SHP77 treated with DMSO at 0.1 percent for 48 hours (cell line): ENCODE measurements around the gene AGAP1.

Source experiments
- DNase-seq: peaks from one replicate; lab custom pipeline; 2025; lab: John Stamatoyannopoulos, UW

Gene AGAP1

DNA sequence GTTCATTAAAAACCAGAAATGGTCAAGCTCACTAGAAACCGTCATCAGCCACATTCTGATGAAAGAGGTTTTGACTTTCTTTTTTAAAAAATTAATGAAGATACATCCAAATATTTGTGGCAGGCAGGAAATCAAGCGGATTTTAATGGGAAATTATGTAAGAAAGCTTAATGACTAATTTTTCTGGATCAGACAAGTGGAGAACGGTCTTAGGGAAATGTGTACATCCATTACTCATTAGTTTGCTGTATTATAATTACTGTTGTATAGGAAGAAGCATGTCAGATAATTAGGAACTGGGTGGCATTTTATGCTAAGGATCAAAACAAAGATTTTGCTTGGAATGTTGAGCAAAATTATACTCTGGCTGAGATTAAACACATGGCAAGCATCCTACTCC, 39.4 kb downstream of the AGAP1 start:
- no peak for DNase-seq

DNA sequence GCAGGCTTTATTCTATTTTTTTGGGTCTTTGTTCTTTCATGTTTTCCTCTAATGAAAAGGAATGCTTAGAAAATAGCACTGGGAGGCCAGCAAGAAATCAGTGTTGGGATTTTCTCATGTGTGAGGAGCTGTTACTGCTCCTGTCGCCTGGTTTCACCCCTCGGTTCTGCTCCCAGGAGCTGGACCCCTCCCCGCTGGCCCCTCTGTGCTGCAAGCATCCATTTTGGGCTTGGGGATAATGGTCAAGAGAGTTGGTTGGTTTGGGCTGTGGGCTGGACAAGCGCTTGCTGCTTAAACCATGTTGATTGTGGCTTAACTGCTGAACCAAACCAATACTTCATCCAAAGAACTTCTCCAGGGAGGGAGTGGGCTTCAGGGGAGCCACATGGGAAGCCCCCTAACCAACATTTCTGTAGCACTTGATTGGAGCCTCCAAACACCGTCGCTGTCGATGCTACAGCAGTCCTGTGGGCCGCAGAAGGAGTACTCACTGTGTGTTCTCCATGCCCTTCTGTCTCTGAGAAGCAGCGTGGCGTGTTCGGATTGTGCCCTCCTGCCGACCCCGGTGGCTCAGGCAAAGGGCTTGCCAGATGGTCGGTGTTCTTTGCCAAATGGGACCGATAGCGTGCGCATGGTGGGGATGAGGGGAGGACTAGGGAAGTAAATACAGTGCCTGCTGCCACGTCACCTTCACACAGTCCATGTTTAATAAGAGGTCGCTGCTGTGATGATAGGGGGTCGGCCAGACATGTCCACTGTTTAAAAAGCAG, 40.0 kb downstream of the AGAP1 start:
- no peak for DNase-seq

DNA sequence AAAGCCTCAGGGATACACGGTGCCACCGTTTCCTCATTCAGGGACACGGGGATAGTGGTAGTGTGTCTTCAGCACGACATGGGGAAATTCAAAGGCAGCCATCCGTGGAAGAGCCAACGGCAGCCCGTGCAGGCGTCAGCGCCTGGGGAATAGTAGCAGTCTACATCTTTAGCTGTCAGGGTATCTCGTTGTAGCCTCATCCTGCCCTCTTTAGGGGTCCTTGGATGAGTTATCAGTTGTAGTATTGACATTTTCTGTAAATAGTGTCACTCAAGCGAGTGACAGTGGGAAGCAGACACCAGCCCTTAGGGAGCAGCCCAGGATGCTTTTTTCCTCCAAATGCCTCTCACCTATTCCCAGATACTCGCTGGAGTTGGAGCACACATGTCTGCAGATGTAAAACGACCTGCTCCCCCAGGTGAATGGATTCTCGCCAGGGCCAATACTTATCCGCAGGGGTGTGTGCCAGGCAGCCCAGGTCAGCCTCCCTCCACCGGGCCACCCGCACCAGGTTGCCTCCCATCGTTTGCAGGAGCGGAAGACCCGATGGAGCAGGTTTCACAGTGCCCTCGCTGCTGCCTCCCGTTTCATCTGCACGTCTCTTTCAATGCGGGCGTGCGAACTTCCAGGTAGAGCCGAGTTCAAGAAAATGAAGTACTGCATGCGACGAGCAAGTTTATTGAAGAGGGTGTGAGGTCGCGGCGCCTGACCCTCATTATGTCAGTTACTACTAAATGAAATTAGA, 41.0 kb downstream of the AGAP1 start:
- DNase-seq: no peak

DNA sequence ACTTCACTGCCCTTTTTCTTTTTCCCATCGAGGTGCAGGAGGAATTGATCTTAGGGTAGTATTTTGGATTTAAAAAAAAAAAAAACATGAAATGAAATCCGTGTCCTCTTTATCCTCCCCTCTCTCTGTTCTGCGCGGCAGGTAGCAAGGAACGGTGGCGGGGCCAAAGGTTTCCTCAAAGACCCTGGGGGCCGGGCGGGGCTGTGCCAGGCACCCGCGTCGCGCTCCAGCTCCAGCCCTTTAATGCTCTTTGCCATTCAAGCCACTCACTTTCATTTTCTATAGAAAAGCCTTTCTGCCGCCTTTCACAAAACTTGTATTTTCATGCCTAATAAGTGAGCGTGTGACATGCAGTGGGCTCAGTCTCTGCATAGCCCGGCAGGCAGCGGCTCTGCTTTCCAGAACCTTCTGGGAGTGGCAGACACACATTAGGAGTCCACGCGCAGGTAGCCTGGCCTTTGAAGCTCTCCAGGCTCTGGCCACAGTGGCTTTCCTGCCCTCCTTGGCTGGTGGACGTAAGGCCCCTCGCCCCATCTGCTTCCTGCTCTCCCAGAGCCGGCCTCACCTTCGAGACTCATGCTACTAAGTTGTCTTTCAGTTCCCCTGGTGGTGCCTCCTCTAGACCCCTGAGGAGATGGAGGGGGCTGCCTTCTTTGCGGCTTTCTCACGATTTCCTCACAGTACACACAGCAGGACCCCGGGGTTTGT, 41.7 kb downstream of the AGAP1 start:
- no peak for DNase-seq

GRCh38 chr2:235536711-235537110, 42.9 kb downstream of the AGAP1 start:
- no peak for DNase-seq

GRCh38 chr2:235537186-235537585, 43.3 kb downstream of the AGAP1 start:
- DNase-seq: no peak

GRCh38 chr2:235537587-235537986, 43.7 kb downstream of the AGAP1 start:
- DNase-seq: no peak

- no peak for DNase-seq
Observed at GRCh38 chr2:235538144-235538639, 44.3 kb downstream of the AGAP1 start.

DNA sequence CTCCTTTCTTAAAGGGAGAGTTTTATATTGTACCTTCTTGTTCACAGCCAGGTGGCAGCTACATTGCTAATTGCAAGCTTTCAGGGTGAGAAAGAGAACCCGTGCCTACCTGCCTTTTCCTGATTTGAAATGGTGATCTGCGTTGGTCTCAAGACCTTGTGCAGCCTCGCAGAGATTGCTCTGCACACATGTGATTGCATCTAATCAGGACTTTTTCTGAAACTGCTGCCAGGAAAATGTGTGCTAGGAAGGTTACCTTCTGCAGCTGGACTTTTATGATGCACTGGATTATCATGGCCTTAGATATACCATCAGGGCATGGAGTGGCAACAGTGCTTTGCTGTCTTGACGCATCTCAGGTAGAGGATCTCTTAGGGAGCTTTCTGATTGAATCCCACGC, 45.1 kb downstream of the AGAP1 start:
- no peak for DNase-seq

DNA sequence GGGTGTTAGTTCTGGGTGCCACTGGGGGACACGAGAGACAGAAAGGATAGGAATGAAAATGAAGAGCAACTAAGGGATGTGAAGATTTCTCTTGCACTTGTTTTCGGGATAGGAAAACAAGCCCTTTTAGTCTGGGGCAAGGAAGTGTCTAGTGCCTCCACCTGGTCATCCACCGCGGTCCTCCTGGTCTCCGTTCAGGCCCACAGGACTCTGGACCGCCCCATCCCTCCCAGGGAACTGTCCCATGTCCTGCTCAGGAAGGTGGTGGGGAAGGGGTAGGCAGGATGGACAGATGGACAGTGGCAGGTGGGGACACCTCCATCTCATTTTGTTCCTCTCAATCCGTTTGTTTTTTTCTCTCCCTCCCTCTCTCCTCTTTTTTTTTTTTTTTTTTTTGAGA, 45.9 kb downstream of the AGAP1 start:
- DNase-seq: no peak

GRCh38 chr2:235541016-235541415, 47.2 kb downstream of the AGAP1 start:
- no peak for DNase-seq

- no peak for DNase-seq
Observed at GRCh38 chr2:235541838-235542549, 48.2 kb downstream of the AGAP1 start.

- DNase-seq: no peak
Observed at GRCh38 chr2:235542733-235543127, 48.9 kb downstream of the AGAP1 start.

DNA sequence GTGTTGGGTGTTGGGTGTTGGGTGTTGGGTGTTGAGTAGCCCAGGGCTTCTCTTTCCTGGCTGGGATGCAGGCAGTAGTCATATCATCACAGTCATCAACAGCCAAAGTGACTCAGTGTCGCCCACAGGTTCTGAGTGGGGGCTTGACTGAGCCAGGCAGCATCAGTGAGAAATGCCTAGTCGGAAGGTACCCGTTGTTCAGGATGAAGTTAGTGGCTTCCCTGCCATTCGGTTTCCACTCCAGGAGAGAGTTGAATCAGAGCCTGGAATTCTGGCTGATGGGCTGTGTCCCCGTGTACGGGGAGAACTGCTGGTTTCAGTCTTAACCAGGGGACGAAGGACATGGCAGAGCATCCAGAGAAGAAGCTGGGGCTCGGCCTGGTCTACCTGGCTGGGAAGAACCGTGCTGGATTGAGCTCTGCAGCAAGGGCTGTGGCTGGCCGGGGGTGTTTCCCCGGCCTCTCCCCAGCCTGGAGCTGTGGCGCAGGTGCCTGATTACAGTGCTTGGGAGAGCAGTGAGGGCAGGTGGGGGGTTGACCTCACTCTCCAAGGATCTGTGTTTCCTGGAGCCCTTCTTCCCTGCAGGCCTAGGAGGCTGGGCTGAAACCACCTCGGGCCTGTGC, 49.4 kb downstream of the AGAP1 start:
- DNase-seq: no peak

DNA sequence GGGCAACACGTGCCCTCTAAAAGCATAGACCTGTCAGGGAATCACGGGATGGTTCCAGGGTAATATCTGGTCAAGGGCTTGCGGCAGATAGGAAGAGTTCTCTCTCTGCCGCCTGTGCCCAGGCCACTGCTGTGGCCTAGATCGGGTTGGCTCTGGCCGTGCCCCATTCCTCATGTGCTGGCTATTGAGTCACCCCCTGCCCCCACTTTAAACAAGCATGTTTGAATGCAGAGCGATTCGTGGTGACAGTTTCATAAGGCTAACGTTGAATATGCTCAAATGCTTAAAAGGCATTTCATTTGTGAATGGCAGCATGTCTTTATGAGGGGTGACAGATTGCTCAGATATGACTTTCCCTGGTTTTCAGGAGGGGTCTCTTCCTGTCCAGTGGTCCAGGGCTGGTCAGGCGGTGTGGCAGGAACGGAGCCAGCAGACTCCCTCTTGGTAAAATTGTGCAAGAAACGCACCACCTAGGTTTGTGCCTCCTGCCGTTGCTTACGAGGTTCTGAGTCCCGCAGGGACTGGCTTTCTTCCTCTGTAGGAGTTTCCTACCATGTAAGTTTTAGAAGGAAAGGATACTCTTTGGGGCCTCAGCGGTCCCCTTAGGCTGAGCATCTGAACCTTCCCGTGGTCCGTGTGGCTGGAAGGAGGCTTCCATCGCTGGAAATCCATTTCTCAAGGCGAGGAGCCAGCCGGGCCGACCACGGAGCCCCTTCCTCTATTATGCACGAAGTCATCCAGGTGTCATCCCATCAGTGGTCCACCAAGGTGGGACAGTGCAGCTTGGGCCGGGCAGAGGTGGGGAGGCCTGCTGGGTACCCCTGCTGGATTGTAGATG, 50.2 kb downstream of the AGAP1 start:
- no peak for DNase-seq

DNA sequence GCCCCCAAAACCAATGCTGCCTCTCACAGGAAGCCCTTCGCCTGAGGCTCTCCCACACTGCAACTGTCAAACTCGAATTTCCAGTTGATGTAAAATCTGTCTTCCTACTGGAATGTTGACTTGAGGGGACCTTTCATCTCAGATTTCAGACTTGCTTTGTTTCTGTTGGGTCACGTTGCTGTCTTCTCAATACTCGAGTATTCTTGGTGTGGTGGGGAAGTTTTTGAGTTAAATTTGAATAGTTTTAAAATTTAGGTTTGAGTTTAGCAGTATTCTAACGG, 50.8 kb downstream of the AGAP1 start:
- DNase-seq: no peak

- no peak for DNase-seq
Observed at GRCh38 chr2:235545339-235546150, 51.7 kb downstream of the AGAP1 start.

GRCh38 chr2:235546151-235546435, 52.2 kb downstream of the AGAP1 start:
- no peak for DNase-seq

DNA sequence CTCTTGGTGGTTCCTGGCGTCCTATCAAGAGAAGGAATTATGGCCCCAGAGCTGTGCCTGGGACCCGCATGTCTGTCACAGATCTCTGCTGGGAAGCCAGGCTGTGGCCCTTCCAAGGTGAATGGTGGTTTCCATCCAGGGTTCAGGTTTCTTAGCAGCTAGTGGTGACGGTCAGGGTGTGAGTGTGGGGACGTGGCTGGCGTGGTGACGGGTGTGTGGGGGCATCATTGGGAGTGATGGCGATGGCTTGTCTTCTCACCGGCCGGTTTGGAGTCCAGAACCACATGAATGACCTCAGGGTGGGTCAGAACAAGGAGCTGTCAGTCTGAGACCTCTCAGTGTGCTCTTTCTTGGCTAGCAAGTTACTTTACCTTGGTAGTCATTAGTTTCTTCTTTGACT, 52.6 kb downstream of the AGAP1 start:
- DNase-seq: no peak

- DNase-seq: no peak
Observed at GRCh38 chr2:235549735-235550377, 56.0 kb downstream of the AGAP1 start.
